Esophagus squamous epithelium (tissue), 5 donors: ENCODE data around the gene HBA2. TPM values are rescaled to one million over a fixed set of nuclear protein-coding genes. Genes with fewer than 3 reads are reported as not detected.

Experiments
- DNase-seq: peaks from one replicate; lab custom pipeline; 2025; lab: John Stamatoyannopoulos, UW
- H3K27ac ChIP-seq, 4 donors: fragments of 200-600 bp; sonication (generic); one replicate each; pipeline ENCODE4 v1.5.1; 2016 to 2019; ENCODE audit warnings: mild to moderate bottlenecking in 1 of 4
- H3K27me3 ChIP-seq, 4 donors: fragments of 200-600 bp; sonication (generic); 1 replicate in 3 of 4; 2 replicates in 1 of 4; pipeline versions ENCODE4 v1.5.1 to v1.6.0; 2017 to 2021; ENCODE audit warnings: antibody characterized with exemption in 1 of 4
- H3K36me3 ChIP-seq, 3 donors: fragments of 200-600 bp; sonication (generic); one replicate each; pipeline ENCODE4 v1.5.1; 2016 to 2019
- H3K4me1 ChIP-seq, 3 donors: fragments of 200-600 bp; sonication (generic); one replicate each; pipeline ENCODE4 v1.5.1; 2017 to 2019
- H3K4me3 ChIP-seq, 4 donors: fragments of 200-600 bp; sonication (generic); 1 replicate in 3 of 4; 2 replicates in 1 of 4; pipeline ENCODE4 v1.5.1; 2016 to 2019; ENCODE audit warnings: mild to moderate bottlenecking in 2 of 4, moderate library complexity in 1 of 4
- H3K9me3 ChIP-seq, 3 donors: fragments of 200-600 bp; sonication (generic); one replicate each; pipeline ENCODE4 v1.5.1; 2016 to 2019
- POLR2A ChIP-seq, 4 donors: fragments of 450-650 bp; IDR thresholded peaks; one replicate each; pipeline ENCODE4 v1.6.1; 2017; ENCODE audit warnings: antibody characterized with exemption in 4 of 4, mild to moderate bottlenecking in 4 of 4, moderate library complexity in 3 of 4
- WGBS, 2 donors: methylation state at CpG; one replicate each; pipeline ENCODE4 v1.1.5; 2018; 5-methylcytosine and 5-hydroxymethylcytosine counted together
- intact Hi-C: fragments of 100-400 bp; cut with DNase I; formaldehyde crosslinking; loops from one replicate; pipeline ENCODE4 v1.15.0; 2022
- small RNA-seq, 4 donors: library from RNA; depleted of rRNA; stranded (forward); fragments of <200 nt; gene quantifications; one replicate each; pipeline ENCODE3, GENCODE V24; 2016
- total RNA-seq, 4 donors: library from RNA; depleted of rRNA; stranded (reverse); fragments of >200 nt; gene quantifications; one replicate each; pipeline ENCODE4 v1.1.0, GENCODE V29; 2016
- TF ChIP-seq, protein P1 (sequence below), 6 experiments: fragments of 450-650 bp in 4 of 6; fragments of 200-600 bp in 2 of 6; sonication (generic) in 2 of 6; IDR thresholded peaks; one replicate each; pipeline ENCODE4 v1.5.1; 2016 to 2019; ENCODE audit warnings: antibody characterized with exemption in 6 of 6, mild to moderate bottlenecking in 4 of 6, moderate library complexity in 4 of 6
- donor health status: DM: yes; HTN: yes; CAD: no.

HBA2 gene
- total RNA-seq, 4 donors from 2014 or later, result 4.7 to 5.0 TPM; not detected in 2

DNA sequence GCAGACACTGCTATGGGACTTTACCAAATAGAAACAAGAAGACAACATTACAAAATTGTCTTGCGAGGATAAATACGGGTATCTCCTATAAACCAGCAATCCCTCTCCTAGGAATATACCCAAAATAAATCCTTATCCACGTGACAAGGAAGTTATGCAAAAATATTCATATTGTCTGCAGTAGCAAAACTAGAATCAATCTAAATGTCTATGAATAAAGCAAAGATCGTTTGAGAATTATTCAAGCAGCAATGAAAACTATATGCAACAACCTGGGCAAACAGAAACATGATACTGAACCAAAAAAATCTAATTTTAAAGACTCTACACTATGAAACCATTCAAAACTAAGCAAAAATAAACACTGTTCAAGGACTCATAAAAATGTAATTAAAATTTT lies 47.3 kb downstream of the HBA2 start:
- no peak overlapping the region for H3K27ac ChIP-seq
- no peak overlapping the region for H3K4me3 ChIP-seq
- no peak for DNase-seq
- H3K9me3 ChIP-seq, result no peaks in the 10 kb centered on the region
- H3K36me3 ChIP-seq, result peaks cover 27 to 100% (median 39%) of the 10 kb centered on the region in 3 donors
- intact Hi-C loops, result no loop called here
- no peaks in the 10 kb centered on the region for H3K27me3 ChIP-seq
- H3K4me1 ChIP-seq, result peaks cover 0 to 6% (median 0%) of the 10 kb centered on the region in 3 donors
- WGBS, 2 donors, result 66 to 69% methylated on average over 4 of the region's 4 CpGs
- TF ChIP-seq, protein P1, sequence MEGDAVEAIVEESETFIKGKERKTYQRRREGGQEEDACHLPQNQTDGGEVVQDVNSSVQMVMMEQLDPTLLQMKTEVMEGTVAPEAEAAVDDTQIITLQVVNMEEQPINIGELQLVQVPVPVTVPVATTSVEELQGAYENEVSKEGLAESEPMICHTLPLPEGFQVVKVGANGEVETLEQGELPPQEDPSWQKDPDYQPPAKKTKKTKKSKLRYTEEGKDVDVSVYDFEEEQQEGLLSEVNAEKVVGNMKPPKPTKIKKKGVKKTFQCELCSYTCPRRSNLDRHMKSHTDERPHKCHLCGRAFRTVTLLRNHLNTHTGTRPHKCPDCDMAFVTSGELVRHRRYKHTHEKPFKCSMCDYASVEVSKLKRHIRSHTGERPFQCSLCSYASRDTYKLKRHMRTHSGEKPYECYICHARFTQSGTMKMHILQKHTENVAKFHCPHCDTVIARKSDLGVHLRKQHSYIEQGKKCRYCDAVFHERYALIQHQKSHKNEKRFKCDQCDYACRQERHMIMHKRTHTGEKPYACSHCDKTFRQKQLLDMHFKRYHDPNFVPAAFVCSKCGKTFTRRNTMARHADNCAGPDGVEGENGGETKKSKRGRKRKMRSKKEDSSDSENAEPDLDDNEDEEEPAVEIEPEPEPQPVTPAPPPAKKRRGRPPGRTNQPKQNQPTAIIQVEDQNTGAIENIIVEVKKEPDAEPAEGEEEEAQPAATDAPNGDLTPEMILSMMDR (IDR thresholded peaks at IDR 0.05), result no peak
- TF ChIP-seq POLR2A (IDR thresholded peaks at IDR 0.05), result no peak

Small RNAs within 50 kb of the gene (small RNA-seq; reads per million reads assigned to genes)
- gene RF00019, result 0 reads per million in 4 donors

Other genes with a start within 250 kb of the HBA2 start
- gene POLR3K, start 119.3 kb upstream of the HBA2 start, total RNA-seq, result 1 to 10 TPM; 3.1 to 8.6 (median 4.8) TPM
- 10 to 100 TPM; 12.4 to 30.0 (median 17.9) TPM for gene SNRNP25, start 119.0 kb upstream of the HBA2 start, total RNA-seq
- gene RHBDF1, start 100.2 kb upstream of the HBA2 start, total RNA-seq, result 10 to 100 TPM; 13.3 to 38.3 (median 24.2) TPM
- 10 to 100 TPM; 47.4 to 72.1 (median 68.3) TPM for gene MPG, start 94.7 kb upstream of the HBA2 start, total RNA-seq
- gene NPRL3, start 34.2 kb upstream of the HBA2 start, total RNA-seq, result 10 to 100 TPM; 14.5 to 28.0 (median 18.8) TPM
- not detected for gene HBZ, start 20.2 kb upstream of the HBA2 start, total RNA-seq
- not detected for gene HBM, start 6.9 kb upstream of the HBA2 start, total RNA-seq
- gene HBA1, start 3.8 kb downstream of the HBA2 start, total RNA-seq, result 10 to 100 TPM in 1 of 4 donors, 1 to 10 TPM in 1, not detected in 2; 1.0 to 12.9 TPM
- gene HBQ1, start 7.6 kb downstream of the HBA2 start, total RNA-seq, result not detected
- 10 to 100 TPM; 33.5 to 74.2 (median 46.5) TPM for gene LUC7L, start 56.6 kb downstream of the HBA2 start, total RNA-seq
- gene FAM234A, start 61.9 kb downstream of the HBA2 start, total RNA-seq, result 100 to 1,000 TPM in 1 of 4 donors, 10 to 100 TPM in 3; 16.5 to 147 (median 60.0) TPM
- gene RGS11, start 103.1 kb downstream of the HBA2 start, total RNA-seq, result 1 to 10 TPM in 3 of 4 donors, under 1 TPM in 1; 0.88 to 4.8 (median 2.6) TPM
- not detected for gene ARHGDIG, start 107.7 kb downstream of the HBA2 start, total RNA-seq
- gene PDIA2, start 110.3 kb downstream of the HBA2 start, total RNA-seq, result not detected
- gene AXIN1, start 179.8 kb downstream of the HBA2 start, total RNA-seq, result 10 to 100 TPM; 17.8 to 32.2 (median 22.2) TPM
- 10 to 100 TPM; 57.9 to 68.2 (median 63.0) TPM for gene MRPL28, start 197.7 kb downstream of the HBA2 start, total RNA-seq
- 10 to 100 TPM; 23.5 to 31.7 (median 27.6) TPM for gene PGAP6, start 209.1 kb downstream of the HBA2 start, total RNA-seq
- gene NME4, start 224.3 kb downstream of the HBA2 start, total RNA-seq, result 10 to 100 TPM; 20.7 to 48.3 (median 25.3) TPM
- gene DECR2, start 229.0 kb downstream of the HBA2 start, total RNA-seq, result 10 to 100 TPM; 13.6 to 19.6 (median 17.0) TPM